H9 (cell line): ENCODE data around the gene TBC1D5. TPM values are rescaled to one million over a fixed set of nuclear protein-coding genes. Genes with fewer than 3 reads are reported as not detected.

Source experiments
- DNase-seq: peaks from one replicate; pipeline ENCODE4 v3.0.0-alpha.2; 2017
- H2AFZ ChIP-seq: one replicate; pipeline ENCODE4 v1.6.1; 2013; ENCODE audit warnings: mild to moderate bottlenecking, low read length, control low read depth, moderate library complexity
- H2AK5ac ChIP-seq: 2 replicates; pipeline ENCODE4 v1.6.1; 2013; ENCODE audit warnings: low read length, control low read depth, mixed read lengths; ENCODE audit not compliant: insufficient read length
- H2BK120ac ChIP-seq: one replicate; pipeline ENCODE4 v1.6.1; 2013; ENCODE audit warnings: low read depth, mild to moderate bottlenecking, low read length, control low read depth, inconsistent platforms; ENCODE audit not compliant: poor library complexity, severe bottlenecking
- H2BK12ac ChIP-seq: 2 replicates; pipeline ENCODE4 v1.6.1; 2013; ENCODE audit warnings: low read length, control low read depth, mixed read lengths, low read depth; ENCODE audit not compliant: insufficient read length
- H2BK15ac ChIP-seq: 2 replicates; pipeline ENCODE4 v1.6.1; 2013; ENCODE audit warnings: low read depth, low read length, control low read depth
- H2BK20ac ChIP-seq: one replicate; pipeline ENCODE4 v1.6.1; 2013; ENCODE audit warnings: low read depth, mild to moderate bottlenecking, low read length, control low read depth, inconsistent platforms; ENCODE audit not compliant: poor library complexity, severe bottlenecking
- H2BK5ac ChIP-seq: 2 replicates; pipeline ENCODE4 v1.6.1; 2013; ENCODE audit warnings: low read length, control low read depth, mixed read lengths; ENCODE audit not compliant: insufficient read length
- H3K14ac ChIP-seq: 2 replicates; pipeline ENCODE4 v1.6.1; 2013; ENCODE audit warnings: low read length, control low read depth; ENCODE audit not compliant: insufficient read depth
- H3K18ac ChIP-seq: 2 replicates; pipeline ENCODE4 v1.6.1; 2013; ENCODE audit warnings: low read depth, mild to moderate bottlenecking, mixed read lengths, low read length, control low read depth; ENCODE audit not compliant: insufficient read length
- H3K23ac ChIP-seq: 2 replicates; pipeline ENCODE4 v1.6.1; 2013; ENCODE audit warnings: low read length, control low read depth, mixed read lengths, low read depth; ENCODE audit not compliant: insufficient read length
- H3K23me2 ChIP-seq: 2 replicates; pipeline ENCODE4 v1.6.1; 2013; ENCODE audit warnings: low read depth, mild to moderate bottlenecking, mixed read lengths, low read length, control low read depth; ENCODE audit not compliant: insufficient read length, poor library complexity, severe bottlenecking
- H3K27ac ChIP-seq: 2 replicates; pipeline ENCODE4 v1.5.1; 2013; ENCODE audit warnings: low read length, control low read depth, mixed read lengths, low read depth; ENCODE audit not compliant: insufficient read length
- H3K27me3 ChIP-seq: 2 replicates; pipeline ENCODE4 v1.6.1; 2013; ENCODE audit warnings: low read length, control low read depth, inconsistent platforms; ENCODE audit not compliant: insufficient read depth
- H3K4ac ChIP-seq: 2 replicates; pipeline ENCODE4 v1.6.1; 2013; ENCODE audit warnings: low read depth, mild to moderate bottlenecking, control low read depth, inconsistent platforms, low read length, moderate library complexity
- H3K4me1 ChIP-seq: 2 replicates; pipeline ENCODE4 v1.6.1; 2013; ENCODE audit warnings: low read length, control low read depth, inconsistent platforms; ENCODE audit not compliant: insufficient read depth
- H3K4me2 ChIP-seq: 2 replicates; pipeline ENCODE4 v1.6.1; 2013; ENCODE audit warnings: low read length, control low read depth, mixed read lengths; ENCODE audit not compliant: insufficient read length, insufficient read depth
- H3K56ac ChIP-seq: 2 replicates; pipeline ENCODE4 v1.6.1; 2013; ENCODE audit warnings: low read depth, mild to moderate bottlenecking, mixed read lengths, low read length, control low read depth; ENCODE audit not compliant: insufficient read length
- H3K79me1 ChIP-seq: 2 replicates; pipeline ENCODE4 v1.6.1; 2013; ENCODE audit warnings: low read depth, mild to moderate bottlenecking, moderate library complexity, low read length, control low read depth, inconsistent platforms; ENCODE audit not compliant: insufficient read depth, poor library complexity, severe bottlenecking
- H3K79me2 ChIP-seq: 2 replicates; pipeline ENCODE4 v1.6.1; 2013; ENCODE audit warnings: low read length, control low read depth, inconsistent platforms; ENCODE audit not compliant: insufficient read depth
- H3K9ac ChIP-seq: 2 replicates; pipeline ENCODE4 v1.6.1; 2013; ENCODE audit warnings: low read length, control low read depth, mixed read lengths; ENCODE audit not compliant: insufficient read length; ENCODE audit errors: extremely low read depth
- H3K9me3 ChIP-seq: one replicate; pipeline ENCODE4 v1.6.1; 2013; ENCODE audit warnings: low read depth, low read length, inconsistent platforms; ENCODE audit not compliant: control insufficient read depth
- H3T11ph ChIP-seq: one replicate; pipeline ENCODE4 v1.6.1; 2013; ENCODE audit warnings: mild to moderate bottlenecking, low read length, control low read depth, inconsistent platforms
- H4K20me1 ChIP-seq: one replicate; pipeline ENCODE4 v1.6.1; 2013; ENCODE audit not compliant: control insufficient read depth, insufficient read length, insufficient read depth
- H4K5ac ChIP-seq: 2 replicates; pipeline ENCODE4 v1.6.1; 2013; ENCODE audit warnings: low read depth, mild to moderate bottlenecking, mixed read lengths, low read length, control low read depth; ENCODE audit not compliant: insufficient read length
- H4K8ac ChIP-seq: replicated peaks from 2 replicates; pipeline ENCODE4 v1.6.1; 2013; ENCODE audit warnings: low read length, control low read depth, mixed read lengths, low read depth; ENCODE audit not compliant: insufficient read length
- H4K91ac ChIP-seq: 2 replicates; pipeline ENCODE4 v1.6.1; 2013; ENCODE audit warnings: low read depth, mild to moderate bottlenecking, moderate library complexity, mixed read lengths, low read length, control low read depth; ENCODE audit not compliant: insufficient read length
- H3K27ac Mint-ChIP-seq, 3 experiments: 2 replicates in 2 of 3; 3 replicates in 1 of 3; pipeline ENCODE4 v1.8.0; 2020 to 2021; ENCODE audit warnings: mixed read lengths in 3 of 3, mild to moderate bottlenecking in 1 of 3, moderate library complexity in 1 of 3
- H3K27me3 Mint-ChIP-seq: 2 replicates; pipeline ENCODE4 v1.8.0; 2021; ENCODE audit warnings: low read depth, mild to moderate bottlenecking, moderate library complexity, mixed read lengths
- H3K36me3 Mint-ChIP-seq, 3 experiments: 2 replicates in 2 of 3; 3 replicates in 1 of 3; pipeline ENCODE4 v1.8.0; 2020 to 2021; ENCODE audit warnings: low read depth in 3 of 3, mixed read lengths in 3 of 3; ENCODE audit not compliant: insufficient read depth in 1 of 3
- H3K4me1 Mint-ChIP-seq, 2 experiments: 2 replicates each; pipeline ENCODE4 v1.8.0; 2020; ENCODE audit warnings: mixed read lengths in 2 of 2
- H3K4me3 Mint-ChIP-seq, 2 experiments: 2 replicates in 1 of 2; 3 replicates in 1 of 2; pipeline ENCODE4 v1.8.0; 2020 to 2021; ENCODE audit warnings: mild to moderate bottlenecking in 2 of 2, mixed read lengths in 2 of 2, moderate library complexity in 1 of 2
- H3K9me3 Mint-ChIP-seq, 2 experiments: 2 replicates in 1 of 2; 3 replicates in 1 of 2; pipeline ENCODE4 v1.8.0; 2020; ENCODE audit warnings: mild to moderate bottlenecking in 2 of 2, mixed read lengths in 2 of 2, moderate library complexity in 1 of 2
- CTCF ChIP-seq: fragments of 200-600 bp; sonication (generic); conservative IDR thresholded peaks from 3 replicates; pipeline ENCODE4 v1.8.0; 2021; ENCODE audit warnings: antibody characterized with exemption, mild to moderate bottlenecking
- WGBS: extraction: QIAGEN DNeasy Blood & Tissue Kit; methylation state at CpG from one replicate; pipeline ENCODE4 v1.1.7; 2013; ENCODE audit warnings: missing lambda C conversion rate, low lambda C conversion rate, mixed read lengths; ENCODE audit not compliant: insufficient read length; ENCODE audit errors: extremely low coverage; 5-methylcytosine and 5-hydroxymethylcytosine counted together
- total RNA-seq: library from RNA; stranded (reverse); gene quantifications from 2 replicates; pipeline ENCODE4 v1.2.1, GENCODE V29; 2021

The TBC1D5 gene
- total RNA-seq, 1 experiment from 2014 or later = 25.0 TPM

DNA sequence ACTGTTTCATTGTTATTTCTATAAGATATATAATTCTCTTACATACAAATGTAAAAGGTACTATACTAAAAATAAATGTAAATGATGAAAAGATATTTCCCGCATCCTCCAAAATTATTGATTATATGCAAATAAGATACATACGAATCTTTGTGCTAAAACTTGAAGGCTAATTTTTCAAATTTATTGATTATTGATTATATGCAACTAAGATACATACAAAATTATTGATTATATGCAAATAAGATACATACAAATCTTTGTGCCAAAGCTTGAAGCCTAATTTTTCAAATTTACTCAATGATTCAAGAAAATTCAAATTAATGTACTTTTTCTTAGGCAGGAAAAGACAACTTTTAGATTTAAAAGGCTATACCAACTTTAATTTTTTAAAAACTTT is 319.8 kb downstream of the TBC1D5 start:
- Histone ChIP-seq H3K4me1 (no peaks in the 10 kb centered on the region), H2AK5ac (no peak overlapping the region), H3K79me1 (no peaks in the 10 kb centered on the region), H3K9ac (no peak overlapping the region), H4K8ac (no peak overlapping the region), H2BK5ac (no peak overlapping the region), H3K23me2 (no peaks in the 10 kb centered on the region), H3K56ac (no peak overlapping the region), H3K9me3 (no peaks in the 10 kb centered on the region), H4K91ac (no peak overlapping the region), H2BK120ac (no peak overlapping the region), H3K27ac (no peak overlapping the region), H4K5ac (no peak overlapping the region), H3K27me3 (no peaks in the 10 kb centered on the region), H3T11ph (no peak overlapping the region), H3K14ac (no peak overlapping the region), H3K79me2 (no peaks in the 10 kb centered on the region), H3K18ac (no peak overlapping the region), H3K23ac (no peak overlapping the region), H3K4ac (no peak overlapping the region), H2BK12ac (no peak overlapping the region), H3K4me2 (no peak overlapping the region), H2AFZ (no peak overlapping the region), H2BK15ac (no peak overlapping the region), H4K20me1 (no peaks in the 10 kb centered on the region), H2BK20ac (no peak overlapping the region)
- H3K36me3 Mint-ChIP-seq = no peaks in the 10 kb centered on the region
- no peak for TF ChIP-seq CTCF
- H3K4me3 Mint-ChIP-seq = no peak overlapping the region
- H3K27ac Mint-ChIP-seq = no peak overlapping the region
- no CpG with 5 or more reads among the region's 2 CpGs for WGBS
- H3K4me1 Mint-ChIP-seq = peaks cover 7 to 10% of the 10 kb centered on the region in 2 experiments
- no peak for DNase-seq
- H3K9me3 Mint-ChIP-seq = no peaks in the 10 kb centered on the region
- H3K27me3 Mint-ChIP-seq = no peaks in the 10 kb centered on the region
